Measurements from ENCODE around the gene ASTN1.

ASTN1 gene

DNA sequence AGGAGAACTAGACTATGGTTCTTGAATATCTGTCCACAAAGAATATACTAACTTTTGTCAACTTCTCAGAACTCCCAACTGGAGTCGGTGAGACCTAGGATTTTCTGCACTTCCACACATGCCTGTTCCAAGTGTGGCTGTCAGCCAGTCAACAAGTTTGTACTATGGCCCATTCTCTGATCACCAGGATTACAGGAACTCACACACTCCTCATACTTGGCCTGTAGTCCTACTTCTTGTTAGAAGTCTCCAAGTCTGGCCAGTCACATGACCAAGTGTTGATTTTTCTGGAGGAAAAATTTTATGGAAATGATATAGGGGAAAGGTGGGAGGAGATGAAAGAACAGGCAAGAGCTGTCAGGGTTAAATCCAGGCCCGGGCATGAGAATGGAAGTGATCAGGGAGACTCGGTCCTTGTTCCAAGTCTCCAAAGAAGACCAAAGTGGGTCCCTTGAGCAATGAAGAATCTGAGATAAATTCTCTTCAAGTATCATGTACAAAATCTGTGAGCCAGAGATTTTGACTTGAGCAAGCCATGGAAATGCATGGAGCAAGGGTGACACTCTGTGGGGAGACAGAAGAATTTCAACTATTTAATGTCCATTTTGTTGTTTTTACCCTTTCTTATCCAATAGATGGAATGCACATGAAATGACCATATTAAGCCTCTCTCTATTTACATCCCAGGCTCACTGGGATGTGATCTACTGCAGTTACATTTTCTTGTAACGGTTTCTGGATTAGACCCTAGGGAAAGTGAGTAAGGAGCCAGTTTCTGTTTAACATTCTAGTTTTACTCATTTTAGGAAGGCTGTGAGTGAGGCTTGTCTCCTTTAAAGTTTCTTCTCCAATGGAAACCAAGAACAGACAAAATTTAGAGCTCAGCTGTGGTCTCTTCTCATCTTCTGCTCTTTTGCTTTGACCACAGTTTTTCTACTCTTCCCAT lies 320.9 kb downstream of the ASTN1 start:
- no peak for TF ChIP-seq SIN3A (IDR thresholded peaks at IDR 0.05; ENCODE audit: borderline replicate concordance, insufficient read depth, low read length)
- no peak for TF ChIP-seq TAF1 (IDR thresholded peaks at IDR 0.05; ENCODE audit: borderline replicate concordance, insufficient read depth, low read length)
- TF ChIP-seq POLR2AphosphoS5 (IDR thresholded peaks at IDR 0.05; ENCODE audit: low read depth, low read length), result no peak
- no peak for TF ChIP-seq FOXP2 (optimal IDR thresholded peaks at IDR 0.05; ENCODE audit: borderline replicate concordance, extremely low read depth, extremely low read length, insufficient read depth)
- TF ChIP-seq, protein P1, sequence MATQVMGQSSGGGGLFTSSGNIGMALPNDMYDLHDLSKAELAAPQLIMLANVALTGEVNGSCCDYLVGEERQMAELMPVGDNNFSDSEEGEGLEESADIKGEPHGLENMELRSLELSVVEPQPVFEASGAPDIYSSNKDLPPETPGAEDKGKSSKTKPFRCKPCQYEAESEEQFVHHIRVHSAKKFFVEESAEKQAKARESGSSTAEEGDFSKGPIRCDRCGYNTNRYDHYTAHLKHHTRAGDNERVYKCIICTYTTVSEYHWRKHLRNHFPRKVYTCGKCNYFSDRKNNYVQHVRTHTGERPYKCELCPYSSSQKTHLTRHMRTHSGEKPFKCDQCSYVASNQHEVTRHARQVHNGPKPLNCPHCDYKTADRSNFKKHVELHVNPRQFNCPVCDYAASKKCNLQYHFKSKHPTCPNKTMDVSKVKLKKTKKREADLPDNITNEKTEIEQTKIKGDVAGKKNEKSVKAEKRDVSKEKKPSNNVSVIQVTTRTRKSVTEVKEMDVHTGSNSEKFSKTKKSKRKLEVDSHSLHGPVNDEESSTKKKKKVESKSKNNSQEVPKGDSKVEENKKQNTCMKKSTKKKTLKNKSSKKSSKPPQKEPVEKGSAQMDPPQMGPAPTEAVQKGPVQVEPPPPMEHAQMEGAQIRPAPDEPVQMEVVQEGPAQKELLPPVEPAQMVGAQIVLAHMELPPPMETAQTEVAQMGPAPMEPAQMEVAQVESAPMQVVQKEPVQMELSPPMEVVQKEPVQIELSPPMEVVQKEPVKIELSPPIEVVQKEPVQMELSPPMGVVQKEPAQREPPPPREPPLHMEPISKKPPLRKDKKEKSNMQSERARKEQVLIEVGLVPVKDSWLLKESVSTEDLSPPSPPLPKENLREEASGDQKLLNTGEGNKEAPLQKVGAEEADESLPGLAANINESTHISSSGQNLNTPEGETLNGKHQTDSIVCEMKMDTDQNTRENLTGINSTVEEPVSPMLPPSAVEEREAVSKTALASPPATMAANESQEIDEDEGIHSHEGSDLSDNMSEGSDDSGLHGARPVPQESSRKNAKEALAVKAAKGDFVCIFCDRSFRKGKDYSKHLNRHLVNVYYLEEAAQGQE (IDR thresholded peaks at IDR 0.05; ENCODE audit: insufficient read depth in 1 of 2, low read depth in 2 of 2, low read length in 2 of 2), result no peak

DNA sequence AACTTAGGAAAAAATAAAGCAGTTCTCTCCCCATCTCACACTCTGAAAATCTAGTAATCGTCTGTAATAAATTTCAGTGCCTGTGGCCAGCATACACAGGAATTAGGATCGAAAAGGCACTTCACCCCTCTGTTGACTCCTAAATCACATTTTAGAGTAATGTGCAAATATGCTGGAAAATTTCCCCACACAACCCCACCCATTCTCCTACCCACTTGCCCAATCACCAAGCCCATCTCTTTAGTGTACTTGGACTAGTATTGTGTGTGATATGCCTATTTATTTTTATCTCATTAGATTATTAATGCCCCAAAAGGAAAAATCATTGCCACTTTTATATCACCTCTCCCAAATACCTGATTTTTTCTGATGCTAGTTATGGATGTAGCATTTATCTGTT lies 323.3 kb downstream of the ASTN1 start:
- TF ChIP-seq POLR2AphosphoS5 (IDR thresholded peaks at IDR 0.05; ENCODE audit: low read depth, low read length) (no peak), FOXP2 (optimal IDR thresholded peaks at IDR 0.05; ENCODE audit: borderline replicate concordance, extremely low read depth, extremely low read length, insufficient read depth) (no peak), SIN3A (IDR thresholded peaks at IDR 0.05; ENCODE audit: borderline replicate concordance, insufficient read depth, low read length) (no peak), TAF1 (IDR thresholded peaks at IDR 0.05; ENCODE audit: borderline replicate concordance, insufficient read depth, low read length) (no peak)
- TF ChIP-seq, protein P1 (IDR thresholded peaks at IDR 0.05; ENCODE audit: insufficient read depth in 1 of 2, low read depth in 2 of 2, low read length in 2 of 2), result no peak

DNA sequence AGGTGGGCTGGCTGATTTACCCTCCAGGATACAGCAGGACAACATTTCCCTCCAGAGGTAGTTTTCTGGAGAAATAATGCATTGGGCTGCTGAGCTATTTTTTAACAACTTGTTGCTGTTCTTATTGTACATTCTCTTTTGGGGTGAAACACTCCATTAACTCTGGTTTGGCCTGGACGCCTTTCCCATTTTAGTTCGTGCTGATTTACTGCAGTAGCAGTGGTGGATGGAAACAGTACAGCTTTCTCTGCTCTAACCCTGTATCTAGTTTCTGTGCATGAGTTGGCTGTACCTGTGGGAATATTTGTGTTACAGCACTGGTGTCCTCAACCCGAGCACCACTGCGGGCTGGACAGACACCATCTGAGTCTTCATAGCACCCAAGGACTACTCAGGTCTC lies 325.3 kb downstream of the ASTN1 start:
- no peak for TF ChIP-seq SIN3A (IDR thresholded peaks at IDR 0.05; ENCODE audit: borderline replicate concordance, insufficient read depth, low read length)

DNA sequence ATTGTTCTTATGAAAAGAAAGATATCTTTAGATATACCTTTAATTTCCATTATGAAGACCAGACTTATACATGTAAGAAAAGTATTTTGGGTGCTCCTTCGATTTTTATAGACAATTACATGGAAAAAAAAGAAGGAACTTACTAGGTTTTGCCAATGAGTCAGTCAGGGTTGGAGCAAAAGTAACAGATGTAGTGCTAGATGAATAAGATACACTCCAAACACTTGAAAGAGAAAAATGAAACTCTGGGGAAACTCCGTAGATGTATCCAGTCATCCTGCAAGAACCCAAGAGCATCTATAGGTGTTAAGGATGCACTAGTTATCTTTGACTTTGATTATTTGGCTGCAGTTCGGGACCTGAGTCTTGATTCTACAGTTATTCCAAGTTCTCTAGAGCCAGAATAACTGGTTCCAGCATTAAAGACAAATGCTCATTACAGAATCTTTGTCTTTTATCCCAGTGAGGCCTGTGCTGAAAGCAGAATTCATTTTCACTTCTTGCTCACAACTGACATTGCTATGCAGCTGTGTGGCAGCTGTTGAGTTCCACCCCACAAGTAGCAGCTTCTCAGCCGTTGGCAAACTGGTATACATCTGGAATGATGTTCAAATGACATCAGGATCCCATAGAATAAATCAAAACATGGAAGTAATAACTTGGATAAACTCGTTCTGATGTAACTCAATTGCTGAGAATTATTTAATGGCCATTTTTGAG lies 326.1 kb downstream of the ASTN1 start:
- TF ChIP-seq SIN3A (IDR thresholded peaks at IDR 0.05; ENCODE audit: borderline replicate concordance, insufficient read depth, low read length) (no peak), TAF1 (IDR thresholded peaks at IDR 0.05; ENCODE audit: borderline replicate concordance, insufficient read depth, low read length) (no peak), POLR2AphosphoS5 (IDR thresholded peaks at IDR 0.05; ENCODE audit: low read depth, low read length) (no peak), FOXP2 (optimal IDR thresholded peaks at IDR 0.05; ENCODE audit: borderline replicate concordance, extremely low read depth, extremely low read length, insufficient read depth) (no peak)
- TF ChIP-seq, protein P1 (IDR thresholded peaks at IDR 0.05; ENCODE audit: insufficient read depth in 1 of 2, low read depth in 2 of 2, low read length in 2 of 2), result no peak

DNA sequence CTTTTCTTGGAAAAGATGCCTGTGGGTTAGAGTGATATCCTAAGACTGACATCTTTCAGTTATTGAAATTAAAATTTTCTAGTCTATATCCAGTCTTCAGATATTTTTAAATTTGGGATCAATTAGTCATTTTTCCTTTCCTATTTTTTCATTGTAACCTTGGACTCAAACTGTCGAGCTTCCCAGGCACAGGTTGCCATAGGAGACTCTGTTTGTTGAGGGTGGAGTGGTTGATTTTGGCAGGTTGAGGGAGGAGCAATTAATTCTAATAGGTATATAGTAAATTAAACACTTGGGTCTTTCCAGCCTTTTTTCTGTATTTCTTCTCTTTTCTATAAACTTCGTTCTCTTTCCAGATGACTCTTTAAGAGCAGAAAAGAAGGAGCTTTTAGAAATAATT lies 326.8 kb downstream of the ASTN1 start:
- TF ChIP-seq SIN3A (IDR thresholded peaks at IDR 0.05; ENCODE audit: borderline replicate concordance, insufficient read depth, low read length) (no peak), TAF1 (IDR thresholded peaks at IDR 0.05; ENCODE audit: borderline replicate concordance, insufficient read depth, low read length) (no peak), POLR2AphosphoS5 (IDR thresholded peaks at IDR 0.05; ENCODE audit: low read depth, low read length) (no peak), FOXP2 (optimal IDR thresholded peaks at IDR 0.05; ENCODE audit: borderline replicate concordance, extremely low read depth, extremely low read length, insufficient read depth) (no peak)
- TF ChIP-seq, protein P1 (IDR thresholded peaks at IDR 0.05; ENCODE audit: insufficient read depth in 1 of 2, low read depth in 2 of 2, low read length in 2 of 2), result no peak
